Sigmoid colon (tissue), 3 donors: ENCODE data around the gene ROPN1B.

Experiments used
- CTCF ChIP-seq, 4 experiments: fragments of 450-650 bp in 3 of 4; fragments of 200-600 bp in 1 of 4; IDR thresholded peaks; one replicate each; pipeline ENCODE4 v1.5.1; 2016 to 2019; ENCODE audit warnings: antibody characterized with exemption in 4 of 4, mild to moderate bottlenecking in 3 of 4, moderate library complexity in 2 of 4
- POLR2A ChIP-seq, 2 donors: fragments of 450-650 bp; IDR thresholded peaks; one replicate each; pipeline ENCODE4 v1.6.1; 2016; ENCODE audit warnings: antibody characterized with exemption in 2 of 2, mild to moderate bottlenecking in 2 of 2, moderate library complexity in 2 of 2

DNA sequence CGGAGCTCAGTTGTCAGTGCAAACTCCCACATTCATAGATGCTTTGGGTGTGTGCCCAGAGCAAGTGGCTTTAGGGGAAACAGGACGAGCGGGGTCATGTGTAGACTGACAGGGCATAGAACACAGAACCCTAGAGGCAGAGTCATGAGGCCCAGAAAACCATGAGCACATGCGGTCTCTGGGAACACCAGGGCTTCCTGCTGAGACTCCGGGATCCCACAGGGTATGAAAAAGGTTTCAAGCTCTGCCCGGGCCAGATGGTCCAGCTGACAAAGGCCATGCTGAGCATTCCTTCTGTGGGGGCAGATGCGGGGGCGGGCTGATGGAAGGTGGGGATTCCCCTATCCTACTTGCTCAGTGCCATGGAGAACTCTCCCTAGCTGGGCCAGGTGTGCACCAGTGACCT, 44.8 kb downstream of the ROPN1B start:
- TF ChIP-seq CTCF (IDR thresholded peaks at IDR 0.05) = no peak
- TF ChIP-seq POLR2A (IDR thresholded peaks at IDR 0.05) = no peak
